Activated T-cell treated with anti-CD3 and anti-CD28 coated beads, Interleukin-2, amount 50 U/mL, for 1 hour (primary cell): Measurements from ENCODE around the gene CTSK.
"Not testable (repeated sequence)": the region's sequence is repeated elsewhere in the genome, so short reads cannot be mapped to it uniquely, and the experiment has no call there.

Source experiments
- DNase-seq: peaks from one replicate; pipeline ENCODE4 v3.0.0-alpha.2; 2020

The CTSK gene

DNA sequence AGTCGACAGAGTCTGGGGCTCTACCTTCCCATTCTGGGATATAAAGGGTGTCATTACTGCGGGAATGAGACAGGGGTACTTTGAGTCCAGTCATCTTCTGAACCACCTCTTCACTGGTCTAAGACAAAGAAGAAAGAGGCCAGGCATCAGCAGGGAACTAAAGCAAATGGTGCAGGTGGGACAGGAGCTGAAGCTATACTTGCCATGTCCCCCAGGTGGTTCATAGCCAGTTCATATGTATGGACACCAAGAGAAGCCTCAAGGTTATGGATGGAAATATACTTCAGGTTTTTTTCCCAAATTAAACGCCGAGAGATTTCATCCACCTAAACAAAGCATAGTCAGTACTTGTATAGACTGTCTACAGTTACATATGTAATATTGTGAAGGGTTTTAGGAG, 2.2 kb downstream of the CTSK start:
- DNase-seq, result no peak

GRCh38 chr1:150804671-150805070, 3.4 kb downstream of the CTSK start:
- DNase-seq, result no peak

DNA sequence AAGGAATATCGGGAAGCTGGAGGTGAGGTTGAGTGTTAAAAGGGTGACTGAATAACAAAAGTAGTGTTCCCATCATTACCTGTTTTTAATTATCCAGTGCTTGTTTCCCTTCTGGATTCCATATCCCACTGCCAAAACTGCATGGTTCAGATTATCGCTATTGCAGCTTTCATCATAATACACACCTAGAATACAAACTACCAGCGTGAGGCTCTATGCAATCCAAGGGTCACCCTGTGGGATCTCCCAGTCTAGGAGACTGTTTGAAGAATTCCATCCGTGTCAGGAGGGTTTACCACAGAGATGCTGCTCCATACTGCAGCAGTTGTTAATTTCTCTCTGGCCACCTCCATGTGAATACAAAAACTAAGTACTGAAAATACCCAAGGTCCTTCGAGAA, 9.0 kb downstream of the CTSK start:
- no peak for DNase-seq

GRCh38 chr1:150798525-150798924, 9.5 kb downstream of the CTSK start:
- no peak for DNase-seq

GRCh38 chr1:150796374-150796773, 11.7 kb downstream of the CTSK start:
- DNase-seq, result no peak

GRCh38 chr1:150793778-150794177, 14.3 kb downstream of the CTSK start:
- not testable (repeated sequence) for DNase-seq

- no peak for DNase-seq
Observed at GRCh38 chr1:150793221-150793620, 14.8 kb downstream of the CTSK start.

- DNase-seq, result no peak
Observed at GRCh38 chr1:150791585-150791984, 16.5 kb downstream of the CTSK start.

DNA sequence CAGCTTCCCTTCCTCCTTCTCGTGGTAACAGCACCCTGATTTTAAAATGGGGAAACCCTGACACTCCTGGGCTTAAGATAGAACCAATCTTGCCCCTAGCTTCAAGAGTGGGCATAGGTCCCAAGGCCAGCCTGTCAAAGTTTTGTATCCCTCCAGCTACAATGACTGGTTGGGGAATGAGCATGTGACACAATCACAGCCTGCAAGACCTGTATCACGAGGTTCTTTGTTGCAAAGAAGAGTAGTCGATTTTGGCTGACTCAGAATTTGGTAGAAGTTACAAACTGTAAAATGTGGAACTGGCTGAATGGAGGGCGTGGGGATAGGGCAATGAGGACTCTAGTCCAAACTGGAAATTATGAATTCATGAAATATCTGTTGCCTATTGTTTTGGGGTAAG, 18.7 kb downstream of the CTSK start:
- DNase-seq, result no peak

GRCh38 chr1:150788946-150789345, 19.1 kb downstream of the CTSK start:
- DNase-seq, result no peak

GRCh38 chr1:150787455-150787854, 20.6 kb downstream of the CTSK start:
- no peak for DNase-seq

- DNase-seq, result no peak
Observed at GRCh38 chr1:150780510-150780909, 27.6 kb downstream of the CTSK start.

GRCh38 chr1:150778409-150778808, 29.7 kb downstream of the CTSK start:
- no peak for DNase-seq

DNA sequence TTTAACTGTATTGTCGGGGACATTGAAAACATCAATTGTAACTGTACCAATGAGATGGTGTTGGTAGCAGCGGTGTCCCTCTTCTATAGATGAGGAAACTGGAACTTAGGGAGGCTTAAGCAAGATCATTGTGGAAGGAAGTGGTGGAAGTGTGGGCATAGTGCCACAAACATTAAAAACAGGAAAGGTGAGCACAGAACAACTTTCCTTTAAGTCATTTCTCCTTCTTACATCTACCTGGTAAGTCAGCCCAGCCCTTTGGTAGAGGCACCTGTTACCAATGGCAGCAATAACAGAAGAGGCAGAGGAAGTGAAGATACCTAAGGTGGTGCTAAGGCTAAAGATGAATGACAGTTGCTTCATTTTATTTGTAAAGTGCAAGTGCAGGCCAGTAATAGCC, 30.5 kb downstream of the CTSK start:
- DNase-seq, result no peak

GRCh38 chr1:150775931-150776505, 32.0 kb downstream of the CTSK start:
- DNase-seq, result not testable (repeated sequence)

- no peak for DNase-seq
Observed at GRCh38 chr1:150775276-150775675, 32.8 kb downstream of the CTSK start.

- no peak for DNase-seq
Observed at GRCh38 chr1:150772326-150772725, 35.7 kb downstream of the CTSK start.

GRCh38 chr1:150767704-150768103, 40.4 kb downstream of the CTSK start:
- not testable (repeated sequence) for DNase-seq

DNA sequence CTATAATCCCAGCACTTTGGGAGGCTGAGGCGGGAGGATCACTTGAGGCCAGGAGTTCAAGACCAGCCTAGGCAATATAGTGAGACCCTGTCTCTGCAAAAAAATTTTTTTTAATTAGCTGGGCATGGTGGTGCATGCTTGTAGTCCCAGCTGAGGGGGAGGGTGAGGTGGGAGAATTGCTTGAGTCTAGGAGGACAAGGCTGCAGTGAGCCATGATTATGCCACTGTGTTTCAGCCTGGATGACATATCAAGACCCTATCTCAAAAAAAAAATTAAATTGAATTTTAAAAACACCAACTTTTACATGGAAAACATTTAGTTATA, 42.1 kb downstream of the CTSK start:
- DNase-seq, result not testable (repeated sequence)

DNA sequence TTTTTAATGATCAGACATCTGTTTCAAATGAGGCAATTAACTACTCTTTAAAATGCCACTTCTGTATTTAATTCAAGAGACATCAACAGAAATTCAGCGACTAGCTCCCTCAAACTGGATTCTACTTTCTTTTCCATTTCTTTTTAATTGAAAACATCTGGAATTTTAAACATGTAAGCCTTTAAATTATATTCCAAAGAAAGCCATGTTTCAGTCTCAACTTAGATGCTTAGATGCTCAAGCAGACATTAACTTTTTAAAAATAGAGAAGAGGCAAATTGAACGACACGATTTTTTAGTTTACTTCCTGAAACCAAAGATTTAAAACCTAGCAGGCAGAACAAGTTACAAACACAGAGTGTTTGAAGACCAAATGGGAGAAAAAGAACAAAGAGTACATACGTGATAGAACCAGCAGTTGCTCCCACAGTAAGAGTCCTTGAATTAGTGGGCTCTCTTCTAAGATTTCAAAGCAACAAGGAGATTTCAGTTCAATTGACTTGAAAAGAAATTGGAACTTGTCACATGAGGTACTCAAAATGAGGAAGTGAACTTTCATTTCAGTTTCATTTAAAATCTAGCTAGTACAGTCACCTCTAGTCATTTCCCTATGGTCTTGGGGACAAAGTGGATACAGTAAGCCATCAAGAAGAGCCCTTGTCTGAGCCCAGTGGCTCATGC, 42.6 kb downstream of the CTSK start, which contains the start of gene CTSS:
TSS of gene CTSS (minus strand) at position 483 of the 681 bp plus-strand sequence. CDS start 1,015 bp downstream, outside the sequence.
- no peak for DNase-seq

- no peak for DNase-seq
Observed at GRCh38 chr1:150764617-150765101, 43.4 kb downstream of the CTSK start.

DNA sequence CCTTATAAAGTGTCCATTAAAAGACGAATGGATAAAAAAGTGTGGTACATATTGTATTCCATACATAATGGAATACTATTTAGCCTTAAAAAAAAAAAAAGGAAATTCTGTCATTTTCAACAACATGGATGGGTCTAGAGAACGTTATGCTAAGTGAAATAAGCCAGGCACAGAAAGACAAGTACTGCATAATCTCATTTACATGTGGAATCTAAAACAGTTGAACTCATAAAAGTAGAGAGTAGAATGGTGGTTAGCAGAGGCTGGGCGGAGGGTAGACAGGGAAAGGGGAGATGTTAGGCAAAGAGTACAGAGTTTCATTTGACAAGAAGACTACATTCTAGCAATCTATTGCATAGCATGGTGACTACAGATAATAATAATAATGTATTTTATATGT, 45.0 kb downstream of the CTSK start:
- no peak for DNase-seq

DNA sequence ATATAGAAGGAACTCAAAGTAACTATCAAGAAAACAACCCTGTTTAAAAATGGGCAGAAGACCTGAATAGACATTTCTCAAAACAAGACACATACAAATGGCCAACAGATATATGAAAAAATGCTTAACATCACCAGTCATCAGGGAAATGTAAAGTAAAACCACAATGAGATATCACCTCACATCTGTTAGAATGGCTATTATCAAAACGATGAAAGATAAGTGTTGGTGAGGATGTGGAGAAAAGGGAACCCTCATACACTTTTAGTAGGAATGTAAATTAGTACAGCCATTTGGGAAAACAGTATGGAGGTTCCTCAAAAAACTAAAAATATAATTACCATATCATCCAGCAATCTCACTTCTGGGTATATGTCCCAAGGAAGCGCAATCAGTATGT, 45.5 kb downstream of the CTSK start:
- DNase-seq, result no peak

- no peak for DNase-seq
Observed at GRCh38 chr1:150761801-150762200, 46.3 kb downstream of the CTSK start.

DNA sequence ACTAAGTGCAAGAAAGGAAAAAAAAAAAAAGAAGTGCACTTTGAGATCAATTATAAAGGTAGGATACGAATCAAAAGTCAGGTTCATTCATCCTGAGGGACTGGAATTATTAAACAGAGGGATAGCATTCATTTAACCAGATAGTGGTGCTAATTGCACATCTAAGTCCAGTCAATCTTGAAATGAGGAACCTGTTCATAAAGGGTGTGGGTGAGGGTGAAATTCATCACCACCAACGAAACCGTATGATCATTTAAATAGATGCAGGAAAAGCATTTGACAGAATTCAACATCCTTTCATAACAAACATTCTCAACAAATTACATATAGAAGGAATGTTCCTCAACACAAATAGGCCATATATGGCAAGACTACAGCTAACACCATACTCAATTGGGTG, 48.0 kb downstream of the CTSK start:
- DNase-seq, result no peak
